DMS53 treated with DMSO at 0.1 percent for 48 hours (cell line): Measurements from ENCODE around the gene OR2L8.

Source experiments
- DNase-seq: peaks from one replicate; lab custom pipeline; 2025; ENCODE audit not compliant: unreplicated experiment; lab: John Stamatoyannopoulos, UW

The OR2L8 gene

DNA sequence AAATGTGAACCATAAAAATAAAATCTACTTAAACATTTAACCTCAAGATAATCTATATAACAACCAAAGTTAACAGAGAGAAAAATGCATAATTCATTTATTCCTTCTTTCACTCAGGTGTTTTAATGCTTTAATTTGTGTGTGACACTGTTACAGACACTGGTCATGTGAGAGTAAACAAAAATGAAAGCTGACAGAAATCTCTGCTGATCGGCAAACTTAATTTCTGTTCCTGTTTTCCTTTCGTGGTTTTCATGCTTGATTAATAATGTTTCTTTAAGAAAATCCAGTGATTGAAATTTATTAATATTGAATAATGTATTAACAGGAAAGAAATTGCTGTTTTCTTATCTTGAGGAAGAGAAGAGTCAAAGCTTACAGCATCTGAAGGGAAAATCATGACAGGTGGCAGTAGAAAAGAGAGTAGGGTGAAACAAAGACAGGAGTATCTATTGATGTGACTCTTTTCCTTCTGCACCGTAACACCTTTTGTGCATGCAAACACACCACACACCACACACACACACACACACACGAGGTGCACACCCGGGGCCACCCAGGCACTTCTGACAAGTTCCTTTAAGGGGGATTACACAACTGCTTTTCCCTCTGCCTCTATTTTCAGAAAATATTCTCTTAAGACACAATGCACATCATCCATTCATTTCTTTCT is 18.0 kb downstream of the OR2L8 start:
- DNase-seq = no peak

DNA sequence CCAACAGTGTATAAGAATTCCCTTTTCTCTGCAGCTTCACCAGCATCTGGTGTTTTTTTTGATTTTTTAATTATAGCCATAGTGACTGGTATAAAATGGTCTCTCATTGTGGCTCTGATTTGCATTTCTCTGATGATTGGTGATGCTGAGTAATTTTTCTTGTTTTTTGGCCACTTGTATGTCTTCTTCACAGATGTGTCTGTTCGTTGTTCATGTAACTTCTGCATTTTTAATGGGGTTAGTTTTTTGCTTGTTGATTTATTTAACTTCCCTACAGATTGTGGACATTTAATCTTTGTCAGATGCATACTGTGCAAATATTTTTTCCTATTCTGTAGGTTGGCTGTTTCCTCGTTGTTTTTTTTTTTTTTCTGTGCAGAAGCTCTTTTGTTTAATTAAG is 44.3 kb downstream of the OR2L8 start:
- DNase-seq = no peak

DNA sequence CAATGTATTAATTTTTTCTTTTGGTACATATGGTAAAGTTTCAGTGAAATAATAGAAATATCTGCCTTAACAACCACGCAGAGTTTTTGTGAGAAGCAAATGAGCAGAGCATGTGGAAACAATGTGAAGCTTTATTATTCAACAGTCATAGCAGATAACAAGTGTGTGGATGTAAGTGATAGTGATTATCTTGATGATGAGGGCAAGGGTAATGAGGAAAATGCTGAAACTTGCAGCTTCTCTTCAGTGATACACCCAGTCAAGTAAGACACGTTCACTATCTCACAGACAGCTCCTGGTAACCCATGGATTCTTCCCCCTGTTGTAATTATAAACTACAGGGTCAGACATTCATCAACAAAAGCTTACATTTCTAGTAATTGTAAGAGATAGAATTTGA is 50.2 kb downstream of the OR2L8 start:
- no peak for DNase-seq
